ENCODE results near the gene CLDN34. TPM values are rescaled to one million over a fixed set of nuclear protein-coding genes. Genes with fewer than 3 reads are reported as not detected.

Gene CLDN34
- total RNA-seq, 2 donors from 2014 or later, result not detected

DNA sequence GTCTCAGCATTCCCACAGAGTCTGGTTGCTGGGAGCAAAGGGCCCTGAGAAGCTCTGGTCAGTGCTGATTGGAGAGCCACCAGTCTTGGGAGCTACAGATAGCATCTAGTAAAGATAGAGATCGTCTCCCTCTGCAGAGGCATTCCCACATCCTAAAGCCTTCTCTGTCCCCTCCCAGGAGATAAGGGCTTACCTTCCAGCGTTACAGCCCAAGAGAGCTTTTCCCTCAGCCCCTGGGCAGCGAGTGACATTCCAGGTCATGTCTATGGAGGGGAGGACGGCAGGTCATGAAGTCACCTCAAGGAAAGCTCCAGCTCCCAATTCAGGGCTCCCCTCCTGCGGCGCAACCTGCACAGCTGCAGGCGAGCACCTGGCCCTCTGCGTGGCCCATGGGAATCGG, 29.9 kb downstream of the CLDN34 start:
- Histone ChIP-seq H3K4me3 (no peak overlapping the region), H3K27ac (no peak overlapping the region), H3K36me3 (no peaks in the 10 kb centered on the region), H3K4me1 (ENCODE audit: control insufficient read depth in 1 of 2, low read depth in 2 of 2) (no peaks in the 10 kb centered on the region), H3K27me3 (replicated peaks; ENCODE audit: insufficient read depth) (no peaks in the 10 kb centered on the region), H3K9me3 (no peaks in the 10 kb centered on the region)
- TF ChIP-seq, protein P1, sequence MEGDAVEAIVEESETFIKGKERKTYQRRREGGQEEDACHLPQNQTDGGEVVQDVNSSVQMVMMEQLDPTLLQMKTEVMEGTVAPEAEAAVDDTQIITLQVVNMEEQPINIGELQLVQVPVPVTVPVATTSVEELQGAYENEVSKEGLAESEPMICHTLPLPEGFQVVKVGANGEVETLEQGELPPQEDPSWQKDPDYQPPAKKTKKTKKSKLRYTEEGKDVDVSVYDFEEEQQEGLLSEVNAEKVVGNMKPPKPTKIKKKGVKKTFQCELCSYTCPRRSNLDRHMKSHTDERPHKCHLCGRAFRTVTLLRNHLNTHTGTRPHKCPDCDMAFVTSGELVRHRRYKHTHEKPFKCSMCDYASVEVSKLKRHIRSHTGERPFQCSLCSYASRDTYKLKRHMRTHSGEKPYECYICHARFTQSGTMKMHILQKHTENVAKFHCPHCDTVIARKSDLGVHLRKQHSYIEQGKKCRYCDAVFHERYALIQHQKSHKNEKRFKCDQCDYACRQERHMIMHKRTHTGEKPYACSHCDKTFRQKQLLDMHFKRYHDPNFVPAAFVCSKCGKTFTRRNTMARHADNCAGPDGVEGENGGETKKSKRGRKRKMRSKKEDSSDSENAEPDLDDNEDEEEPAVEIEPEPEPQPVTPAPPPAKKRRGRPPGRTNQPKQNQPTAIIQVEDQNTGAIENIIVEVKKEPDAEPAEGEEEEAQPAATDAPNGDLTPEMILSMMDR (IDR thresholded peaks at IDR 0.05), result no peak
- ATAC-seq (ENCODE audit: insufficient number of reproducible peaks, low FRiP score, low read depth) (no peak), DNase-seq (ENCODE audit: low spot score) (no peak)

DNA sequence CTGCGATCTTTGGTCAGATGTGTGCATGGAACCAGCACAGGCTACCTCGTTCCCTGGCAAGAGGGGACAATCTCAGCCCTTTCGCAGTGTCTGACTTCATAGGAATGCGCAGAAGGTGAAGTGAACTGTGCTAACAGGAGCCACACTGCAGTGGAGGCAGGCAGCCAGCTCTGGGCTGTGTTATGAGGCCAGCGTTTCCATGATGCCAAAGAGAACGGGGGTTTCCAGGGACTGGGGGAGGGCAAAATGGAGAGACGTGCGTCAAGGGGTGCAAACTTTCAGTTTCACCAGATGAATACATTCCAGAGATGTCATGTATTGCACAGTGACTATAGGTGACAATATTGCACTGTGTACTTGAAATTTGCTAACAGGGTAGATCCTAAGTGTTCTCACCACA, 30.4 kb downstream of the CLDN34 start:
- TF ChIP-seq, protein P1 (IDR thresholded peaks at IDR 0.05), result no peak
- Histone ChIP-seq H3K27ac (no peak overlapping the region), H3K4me1 (ENCODE audit: control insufficient read depth in 1 of 2, low read depth in 2 of 2) (no peaks in the 10 kb centered on the region), H3K36me3 (no peaks in the 10 kb centered on the region), H3K27me3 (replicated peaks; ENCODE audit: insufficient read depth) (no peaks in the 10 kb centered on the region), H3K4me3 (no peak overlapping the region), H3K9me3 (no peaks in the 10 kb centered on the region)
- ATAC-seq (ENCODE audit: insufficient number of reproducible peaks, low FRiP score, low read depth) (no peak), DNase-seq (ENCODE audit: low spot score) (no peak)

DNA sequence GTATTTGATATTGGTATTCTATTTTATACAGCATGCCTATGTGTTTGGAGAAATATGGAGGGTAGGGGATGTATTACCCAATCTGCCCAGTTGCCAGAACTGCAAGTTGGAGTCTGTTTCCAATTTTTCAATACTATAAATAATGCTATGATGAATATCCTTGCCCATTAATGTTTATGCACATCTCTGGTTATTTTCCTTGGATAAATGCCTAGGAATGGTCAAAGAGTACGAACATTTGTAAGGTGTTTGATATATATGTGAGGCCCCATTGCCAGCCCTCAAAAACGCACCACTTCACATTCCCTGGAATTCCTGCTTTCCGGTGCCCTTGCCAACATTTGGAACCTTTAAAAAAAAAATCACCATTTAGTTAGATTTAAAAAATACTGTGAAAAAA, 34.3 kb downstream of the CLDN34 start:
- DNase-seq (ENCODE audit: low spot score), result no peak
- Histone ChIP-seq H3K4me1 (ENCODE audit: control insufficient read depth in 1 of 2, low read depth in 2 of 2) (no peaks in the 10 kb centered on the region), H3K9me3 (no peaks in the 10 kb centered on the region), H3K36me3 (no peaks in the 10 kb centered on the region), H3K4me3 (no peak overlapping the region), H3K27me3 (replicated peaks; ENCODE audit: insufficient read depth) (no peaks in the 10 kb centered on the region), H3K27ac (no peak overlapping the region)
- ATAC-seq (ENCODE audit: insufficient number of reproducible peaks, low FRiP score, low read depth), result no peak
- TF ChIP-seq, protein P1 (IDR thresholded peaks at IDR 0.05), result no peak

DNA sequence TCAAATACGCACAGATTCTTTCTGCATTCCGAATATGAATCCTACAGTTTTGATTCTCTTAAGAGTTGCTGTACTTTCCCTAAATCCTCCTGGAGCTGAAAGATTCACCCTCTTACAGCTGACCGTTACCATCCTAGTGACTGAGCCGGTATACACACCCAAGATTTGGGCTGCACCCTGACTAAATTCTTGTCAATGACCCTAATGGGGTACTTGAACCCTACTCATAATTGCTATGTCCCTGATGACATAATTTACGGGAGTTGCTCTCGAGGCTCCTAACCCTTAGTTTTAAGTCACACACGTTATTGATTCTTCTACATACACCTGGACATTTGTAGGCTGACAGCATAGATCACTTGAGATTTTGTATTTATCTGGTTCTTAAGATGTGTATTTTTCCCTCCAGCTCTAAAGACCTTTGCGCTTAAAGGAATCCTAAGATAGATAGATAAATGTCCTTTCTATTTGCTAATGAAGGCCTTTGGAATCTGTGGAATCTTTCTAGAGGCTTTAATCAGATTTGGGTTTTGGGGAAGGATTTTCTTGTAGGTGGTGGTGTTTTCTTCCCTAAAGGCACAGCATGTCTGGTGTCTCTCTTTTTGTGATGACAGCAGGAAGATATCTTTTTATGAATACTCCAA, 37.8 kb downstream of the CLDN34 start:
- Histone ChIP-seq H3K9me3 (no peaks in the 10 kb centered on the region), H3K27me3 (replicated peaks; ENCODE audit: insufficient read depth) (no peaks in the 10 kb centered on the region), H3K4me1 (ENCODE audit: control insufficient read depth in 1 of 2, low read depth in 2 of 2) (no peaks in the 10 kb centered on the region), H3K36me3 (no peaks in the 10 kb centered on the region), H3K27ac (no peak overlapping the region), H3K4me3 (no peak overlapping the region)
- no peak for DNase-seq (ENCODE audit: low spot score)
- TF ChIP-seq, protein P1 (IDR thresholded peaks at IDR 0.05), result no peak
- no peak for ATAC-seq (ENCODE audit: insufficient number of reproducible peaks, low FRiP score, low read depth)

DNA sequence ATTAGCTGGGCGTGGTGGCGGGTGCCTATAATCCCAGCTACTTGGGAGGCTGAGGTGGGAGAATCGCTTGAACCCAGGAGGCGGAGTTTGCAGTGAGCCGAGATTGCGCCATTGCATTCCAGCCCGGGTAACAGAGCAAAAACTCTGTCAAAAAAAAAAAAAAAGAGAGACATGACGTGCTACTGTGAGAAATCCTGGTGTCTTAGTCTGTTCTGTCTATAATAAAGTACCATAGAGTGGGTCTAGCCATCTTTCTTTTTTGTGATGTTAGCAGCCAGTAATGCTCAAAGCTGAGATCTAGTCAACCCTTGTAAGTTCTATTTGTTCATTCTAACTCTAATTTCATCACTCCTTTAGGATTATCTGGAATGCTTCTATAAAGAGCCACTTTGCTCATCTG, 38.9 kb downstream of the CLDN34 start:
- Histone ChIP-seq H3K36me3 (no peaks in the 10 kb centered on the region), H3K4me3 (no peak overlapping the region), H3K27ac (no peak overlapping the region), H3K9me3 (no peaks in the 10 kb centered on the region), H3K4me1 (ENCODE audit: control insufficient read depth in 1 of 2, low read depth in 2 of 2) (no peaks in the 10 kb centered on the region), H3K27me3 (replicated peaks; ENCODE audit: insufficient read depth) (no peaks in the 10 kb centered on the region)
- DNase-seq (ENCODE audit: low spot score) (no peak), ATAC-seq (ENCODE audit: insufficient number of reproducible peaks, low FRiP score, low read depth) (no peak)
- TF ChIP-seq, protein P1 (IDR thresholded peaks at IDR 0.05), result no peak
